ENCODE data around the gene STX10.

STX10 gene

DNA sequence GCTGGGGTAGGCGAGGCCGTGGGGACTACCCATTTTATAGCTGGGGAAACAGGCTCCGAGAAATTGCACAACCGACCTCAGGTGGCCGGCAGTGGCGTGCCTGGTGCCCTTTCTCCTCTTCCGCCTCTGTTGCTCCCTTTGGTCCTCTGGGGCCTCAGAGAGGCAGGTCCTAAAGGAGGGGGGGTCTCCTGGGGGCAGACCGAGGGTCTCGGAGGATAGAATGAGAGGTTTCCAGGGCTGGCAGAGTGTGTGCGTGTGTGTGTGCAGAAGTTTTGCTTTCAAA, 11.3 kb downstream of the STX10 start:
- no peak for DNase-seq

DNA sequence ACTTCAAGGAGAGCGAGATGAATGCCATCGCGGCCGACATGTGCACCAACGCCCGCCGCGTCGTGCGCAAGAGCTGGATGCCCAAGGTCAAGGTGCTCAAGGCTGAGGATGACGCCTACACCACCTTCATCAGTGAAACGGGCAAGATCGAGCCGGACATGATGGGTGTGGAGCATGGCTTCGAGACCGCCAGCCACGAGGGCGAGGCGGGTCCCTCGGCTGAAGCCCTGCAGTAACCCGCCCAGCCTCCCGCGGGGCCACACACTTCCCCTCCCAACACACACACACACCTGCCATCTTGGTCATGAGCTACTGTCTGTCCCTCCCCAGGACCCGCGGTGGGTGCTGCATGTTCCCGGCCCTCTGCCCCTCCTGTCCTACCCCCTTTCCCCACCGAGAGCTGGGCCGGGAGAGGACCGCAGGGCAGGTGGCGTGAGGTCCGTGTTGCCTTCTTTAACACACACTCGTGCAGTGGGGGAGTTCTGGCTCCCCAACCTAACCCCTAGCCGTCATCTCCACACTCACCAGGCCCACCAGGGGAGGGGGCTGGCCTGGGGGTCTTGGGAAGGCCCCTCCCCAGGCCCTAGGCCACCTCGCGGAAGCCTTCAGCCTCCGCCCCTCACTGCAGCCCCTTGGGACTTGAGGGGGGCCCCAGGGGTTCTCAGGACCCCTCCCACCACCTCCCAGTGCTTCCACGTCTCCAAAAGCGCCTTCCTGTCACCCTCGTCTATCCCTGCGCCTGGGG, 11.8 kb downstream of the STX10 start:
- no peak for DNase-seq

DNA sequence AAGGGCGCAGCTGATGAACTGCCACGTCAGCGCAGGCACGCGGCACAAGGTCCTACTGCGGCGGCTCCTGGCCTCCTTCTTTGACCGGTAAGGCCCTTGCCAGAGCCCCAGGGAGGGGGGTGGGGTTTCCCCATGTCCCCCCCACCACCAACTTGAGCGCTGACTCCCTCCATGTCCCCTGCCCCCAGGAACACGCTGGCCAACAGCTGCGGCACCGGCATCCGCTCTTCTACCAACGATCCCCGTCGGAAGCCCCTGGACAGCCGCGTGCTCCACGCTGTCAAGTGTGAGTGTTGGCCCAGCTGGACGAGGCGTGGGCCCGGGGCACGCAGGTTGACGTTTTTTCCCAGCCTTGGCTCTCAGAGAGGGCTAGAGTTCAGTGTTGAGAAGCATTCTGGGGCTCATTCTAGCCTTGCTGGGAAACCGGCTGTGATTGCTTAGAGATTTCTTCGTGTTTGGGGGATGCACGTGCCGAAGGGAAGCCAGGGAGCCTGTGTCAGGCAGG, 12.8 kb downstream of the STX10 start:
- no peak for DNase-seq

DNA sequence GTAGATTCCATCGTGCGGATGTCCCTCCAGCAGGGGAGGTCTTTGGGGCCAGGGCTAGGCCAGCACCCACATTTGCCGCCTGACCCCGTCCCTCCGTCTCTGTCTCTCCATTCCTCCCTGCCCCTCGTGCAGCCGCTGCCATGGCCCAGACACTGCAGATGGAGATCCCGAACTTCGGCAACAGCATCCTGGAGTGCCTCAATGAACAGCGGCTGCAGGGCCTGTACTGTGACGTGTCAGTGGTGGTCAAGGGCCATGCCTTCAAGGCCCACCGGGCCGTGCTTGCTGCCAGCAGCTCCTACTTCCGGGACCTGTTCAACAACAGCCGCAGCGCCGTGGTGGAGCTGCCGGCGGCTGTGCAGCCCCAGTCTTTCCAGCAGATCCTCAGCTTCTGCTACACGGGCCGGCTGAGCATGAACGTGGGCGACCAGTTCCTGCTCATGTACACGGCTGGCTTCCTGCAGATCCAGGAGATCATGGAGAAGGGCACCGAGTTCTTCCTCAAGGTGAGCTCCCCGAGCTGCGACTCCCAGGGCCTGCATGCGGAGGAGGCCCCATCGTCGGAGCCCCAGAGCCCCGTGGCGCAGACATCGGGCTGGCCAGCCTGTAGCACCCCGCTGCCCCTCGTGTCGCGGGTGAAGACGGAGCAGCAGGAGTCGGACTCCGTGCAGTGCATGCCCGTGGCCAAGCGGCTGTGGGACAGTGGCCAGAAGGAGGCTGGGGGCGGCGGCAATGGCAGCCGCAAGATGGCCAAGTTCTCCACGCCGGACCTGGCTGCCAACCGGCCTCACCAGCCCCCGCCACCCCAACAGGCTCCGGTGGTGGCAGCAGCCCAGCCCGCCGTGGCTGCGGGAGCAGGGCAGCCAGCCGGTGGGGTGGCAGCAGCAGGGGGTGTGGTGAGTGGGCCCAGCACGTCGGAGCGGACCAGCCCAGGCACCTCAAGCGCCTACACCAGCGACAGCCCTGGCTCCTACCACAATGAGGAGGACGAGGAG, 14.8 kb downstream of the STX10 start:
- no peak for DNase-seq

DNA sequence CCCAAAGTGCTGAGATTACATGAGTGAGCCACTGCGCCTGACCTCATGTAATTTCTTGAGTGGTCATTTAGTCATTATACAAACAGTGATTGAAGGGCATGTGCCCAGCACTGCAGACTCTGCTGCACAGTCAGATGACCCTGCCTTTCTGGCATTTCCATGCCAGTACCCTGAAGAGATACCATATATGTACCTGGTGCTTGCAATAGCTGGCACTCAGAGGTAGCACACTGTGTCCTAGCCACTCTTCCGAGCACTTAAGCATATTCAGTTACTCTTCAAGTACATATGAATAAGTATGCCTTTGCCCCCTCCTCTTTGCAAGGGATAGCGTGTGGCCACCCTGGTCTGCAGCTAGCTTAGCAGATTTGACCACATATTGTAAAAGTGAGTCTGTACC, 15.5 kb downstream of the STX10 start:
- no peak for DNase-seq

DNA sequence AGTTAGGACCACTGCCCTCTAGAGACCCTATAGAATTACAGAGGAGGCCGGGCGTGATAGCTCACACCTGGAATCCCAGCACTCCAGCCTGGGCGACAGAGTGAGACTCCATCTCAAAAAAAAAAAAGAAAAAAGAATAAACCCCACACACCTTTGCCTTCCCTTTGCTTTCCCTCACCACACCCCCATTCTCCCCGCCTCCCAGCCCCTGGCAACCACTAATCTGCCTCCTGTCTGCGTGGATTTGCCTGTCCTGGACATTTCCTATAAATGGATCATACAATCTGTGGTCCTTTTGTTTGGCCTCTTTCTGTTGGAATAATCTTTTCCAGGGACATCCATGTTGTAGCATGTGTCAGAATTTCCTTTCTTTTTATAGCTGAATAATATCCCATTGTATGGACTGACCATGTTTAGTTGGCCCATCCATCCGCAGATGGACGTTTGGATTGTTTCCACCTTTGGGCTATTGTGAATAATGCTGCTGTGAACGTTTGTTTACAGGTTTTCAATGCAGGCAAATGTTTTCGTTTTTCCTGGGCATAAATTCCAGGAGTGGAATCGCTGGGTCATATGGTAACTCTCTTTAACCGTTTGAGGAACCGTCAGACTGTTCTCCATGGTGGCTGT, 16.8 kb downstream of the STX10 start:
- no peak for DNase-seq

DNA sequence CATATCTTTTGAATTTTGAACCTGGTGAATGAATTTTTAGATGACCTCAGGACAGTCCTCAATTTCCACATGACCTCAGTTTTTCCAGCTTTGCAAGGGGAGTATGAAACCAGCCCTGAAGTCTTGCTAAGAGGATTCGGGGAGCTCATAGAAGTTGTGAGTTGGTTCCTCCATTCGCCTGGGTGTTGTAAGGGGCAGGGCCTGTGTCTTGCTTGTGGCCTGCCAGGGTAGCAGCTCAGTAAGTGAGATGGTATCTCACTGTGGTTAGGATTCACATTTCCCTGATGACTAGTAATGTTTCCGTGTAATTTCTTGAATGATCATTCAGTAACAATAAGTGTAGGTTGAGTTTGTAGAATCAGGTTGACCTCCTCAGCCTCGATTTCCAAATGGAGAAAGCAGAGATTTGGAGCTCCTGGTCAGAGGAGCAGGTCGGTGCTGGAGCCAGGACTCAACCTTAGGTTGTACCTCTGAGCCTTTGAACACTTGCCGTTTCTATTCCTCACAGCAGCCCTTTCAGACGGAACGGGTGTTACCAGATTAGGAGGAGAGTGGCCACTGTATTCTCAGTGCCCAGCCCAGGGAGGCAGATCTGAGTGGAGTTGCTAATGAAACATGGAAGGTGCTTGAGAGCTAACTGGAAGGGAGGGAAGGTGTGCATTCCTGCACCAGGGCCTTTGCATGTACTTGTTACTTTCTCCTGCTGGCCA, 17.5 kb downstream of the STX10 start:
- DNase-seq: no peak

DNA sequence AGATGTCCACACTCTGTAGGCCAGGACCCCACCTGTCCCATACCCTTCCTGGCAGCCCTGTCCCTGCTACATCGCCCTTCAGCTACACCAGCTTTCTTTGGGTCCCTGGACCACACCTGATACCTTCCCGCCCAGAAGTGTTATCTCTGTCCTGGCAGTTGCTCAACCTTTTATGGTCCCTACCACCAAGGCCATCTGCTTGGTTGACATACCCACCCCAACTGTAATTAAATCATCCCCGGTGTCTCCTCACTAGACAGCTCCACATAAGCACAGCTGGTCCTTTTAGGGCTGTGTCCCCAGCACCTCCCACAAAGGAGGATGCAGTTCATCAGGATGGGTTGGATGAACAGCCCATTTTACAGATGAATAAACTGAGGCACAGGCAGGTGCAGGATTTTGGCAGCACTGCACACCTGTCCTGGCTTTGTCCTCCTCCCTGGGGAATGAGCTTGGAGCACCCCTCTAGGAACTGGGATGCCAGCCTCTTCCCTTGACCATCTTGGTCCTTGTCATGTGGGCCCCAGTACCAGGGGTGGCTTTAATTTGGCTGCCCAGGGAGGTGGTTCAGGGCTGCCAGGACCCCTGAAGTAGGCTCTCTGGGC, 19.2 kb downstream of the STX10 start:
- no peak for DNase-seq

DNA sequence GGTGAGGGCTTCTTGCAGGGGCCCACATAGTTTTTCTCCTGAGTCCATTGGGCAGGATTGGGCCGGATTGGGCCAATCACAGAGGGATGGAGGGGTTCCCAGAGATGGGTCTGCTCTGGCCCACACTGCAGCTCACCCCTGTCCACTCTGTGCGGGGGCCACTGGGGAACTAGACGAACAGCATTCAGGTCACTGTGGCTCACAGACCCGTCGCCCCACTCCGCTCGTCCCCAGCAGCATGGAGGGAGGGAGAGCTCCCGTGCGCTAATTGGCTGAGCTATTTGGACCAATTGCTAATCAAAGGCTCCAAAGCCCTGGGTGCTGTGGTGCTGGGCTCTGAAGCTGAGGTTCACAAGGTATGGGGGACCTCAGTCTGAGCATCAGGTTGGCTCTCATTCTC, 20.8 kb downstream of the STX10 start:
- DNase-seq: no peak

DNA sequence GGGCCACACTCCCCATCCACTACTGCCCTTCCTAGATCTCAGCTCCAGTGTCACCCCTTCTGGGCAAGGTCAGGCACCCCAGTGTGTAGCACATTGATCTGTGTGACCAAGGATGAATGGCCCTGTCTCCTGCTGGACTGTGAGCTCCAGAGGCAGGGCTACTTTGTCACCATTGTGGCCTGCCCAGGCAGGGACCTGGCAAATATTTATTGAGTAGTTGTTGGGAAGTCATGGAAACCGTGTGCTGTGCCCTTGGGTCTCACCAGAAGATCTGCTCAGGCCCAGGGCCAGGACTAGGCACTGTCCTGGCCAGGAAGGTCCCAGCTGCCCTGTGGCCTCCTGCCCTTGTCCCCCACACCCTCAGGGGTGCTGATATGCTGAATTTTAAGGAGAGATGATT, 21.6 kb downstream of the STX10 start:
- no peak for DNase-seq

DNA sequence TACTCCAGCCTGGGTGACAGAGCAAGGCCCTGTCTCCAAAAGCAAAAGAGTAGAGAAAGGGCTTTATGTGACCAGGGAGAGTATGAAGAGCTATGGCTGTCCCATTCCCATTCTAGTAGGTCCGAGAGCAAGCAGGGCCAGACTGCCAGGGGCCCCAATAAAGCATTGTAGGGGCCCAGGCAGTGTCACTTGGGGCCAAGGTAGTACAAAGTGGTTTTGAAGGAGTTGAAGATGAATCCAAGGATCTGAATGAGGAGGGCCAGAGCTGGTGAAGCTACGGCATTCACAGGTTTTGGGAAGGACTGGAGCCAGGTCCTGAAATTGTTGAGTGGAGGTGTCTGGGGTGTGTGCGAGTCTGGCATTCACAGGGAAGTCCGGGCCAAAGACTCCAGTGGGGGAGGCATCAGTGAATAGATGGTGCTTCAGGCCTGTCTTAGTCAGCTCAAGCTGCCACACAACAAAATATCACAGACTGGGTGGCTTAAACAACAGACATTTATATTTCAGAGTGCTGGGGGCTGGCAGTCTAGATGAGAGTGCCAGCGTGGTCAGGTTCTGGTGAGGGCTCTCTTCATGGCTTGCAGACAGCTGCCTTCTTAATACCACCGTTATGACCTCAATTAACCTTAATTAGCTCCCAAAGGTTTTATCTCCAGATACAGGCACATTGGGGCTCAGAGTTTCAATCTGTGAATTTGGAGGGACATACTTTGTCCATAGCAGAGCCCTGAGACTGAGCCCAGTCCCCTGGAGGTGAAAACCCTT, 22.2 kb downstream of the STX10 start:
- DNase-seq: no peak

DNA sequence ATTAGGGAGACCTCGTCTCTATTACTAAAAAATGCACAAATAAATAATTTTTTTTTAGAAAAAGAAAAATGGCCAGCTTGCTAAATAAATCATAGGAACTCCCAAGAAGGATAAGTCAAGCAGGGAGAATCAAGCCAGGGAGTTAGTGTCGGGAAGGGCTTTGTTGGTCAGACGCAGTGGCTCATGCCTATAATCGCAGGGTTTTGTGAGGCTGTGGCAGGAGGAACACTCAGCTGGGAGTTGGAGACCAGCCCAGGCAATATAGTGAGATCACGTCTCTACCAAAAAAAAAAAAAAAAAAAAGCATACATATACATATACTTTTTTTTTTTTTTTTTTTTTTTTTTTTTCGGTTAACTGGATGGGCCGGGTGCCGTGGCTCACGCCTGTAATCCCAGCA, 23.1 kb downstream of the STX10 start:
- no peak for DNase-seq

DNA sequence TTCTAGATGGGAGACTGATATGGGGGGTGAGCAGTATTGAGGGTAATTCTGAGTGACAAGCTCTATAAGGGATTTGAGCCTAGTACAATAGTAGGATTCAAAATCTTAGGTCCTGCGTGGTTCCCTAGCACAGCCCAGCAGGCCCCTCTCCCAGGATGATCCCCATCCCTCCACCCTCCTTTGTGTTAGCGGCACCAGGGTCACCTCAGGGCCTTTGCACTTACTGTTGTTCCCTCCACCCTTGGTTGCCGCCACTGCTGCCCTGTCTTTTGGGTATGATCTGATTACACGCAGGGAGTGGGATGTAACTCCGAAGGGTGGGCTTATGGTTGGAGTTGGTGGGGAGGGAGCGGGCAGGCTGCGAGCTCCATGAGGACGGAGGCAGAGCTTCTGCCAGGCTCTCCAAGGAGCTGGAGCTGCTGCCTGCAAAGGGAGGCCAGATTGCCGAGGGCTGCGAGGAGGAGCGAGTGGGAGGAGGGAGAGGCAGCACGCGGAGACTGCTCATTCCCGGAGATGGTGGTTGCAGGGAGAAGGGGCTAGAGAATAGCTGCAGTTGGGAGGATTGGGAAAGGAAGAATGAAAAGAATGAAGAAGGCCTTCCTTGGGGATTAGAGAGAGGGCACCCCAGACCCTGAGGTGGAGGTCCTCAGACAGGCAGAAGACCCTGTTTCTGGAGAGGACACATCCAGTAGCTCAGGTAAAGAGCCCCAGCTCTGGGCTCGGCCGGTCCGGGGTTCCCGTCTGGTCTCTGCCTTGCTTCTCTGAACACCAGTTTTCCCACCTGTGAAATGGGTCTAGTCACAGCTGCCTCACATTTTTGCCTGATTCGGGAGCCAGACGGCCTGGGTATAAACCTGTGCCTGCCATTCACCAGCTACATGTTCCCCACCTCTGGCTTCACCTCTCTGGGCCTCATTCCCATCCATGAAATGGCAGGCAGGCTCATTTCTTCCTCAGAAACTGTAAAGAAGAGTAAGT, 26.9 kb downstream of the STX10 start:
- DNase-seq: no peak

DNA sequence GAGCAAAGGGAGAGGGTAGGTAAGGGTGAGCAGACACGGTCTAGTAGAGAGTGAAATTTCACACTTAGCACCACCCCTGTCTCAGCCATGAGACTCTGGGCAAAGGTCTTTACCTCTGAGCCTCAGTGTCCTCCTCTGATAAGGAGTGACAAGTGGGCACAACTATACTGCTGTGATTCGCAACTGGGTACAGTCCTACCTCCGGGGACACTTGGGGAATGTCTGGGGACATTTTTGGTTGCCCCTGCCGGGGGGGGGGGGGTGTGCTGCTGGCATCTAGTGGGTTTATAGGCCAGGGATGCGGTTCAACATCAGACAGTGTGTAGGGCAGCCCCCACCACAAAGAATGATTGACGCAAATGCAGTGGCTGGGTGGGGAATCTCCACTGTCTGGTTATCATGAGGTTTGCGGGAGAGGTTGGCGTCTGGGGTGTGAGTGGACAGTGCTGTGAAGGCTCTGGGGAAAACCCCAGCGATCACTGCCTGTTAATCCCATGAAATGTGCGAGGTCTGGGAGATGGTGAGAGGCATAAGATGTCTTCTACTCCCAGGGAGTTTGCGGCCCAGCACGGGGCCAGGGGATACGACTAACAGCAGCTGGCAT, 27.8 kb downstream of the STX10 start:
- no peak for DNase-seq

DNA sequence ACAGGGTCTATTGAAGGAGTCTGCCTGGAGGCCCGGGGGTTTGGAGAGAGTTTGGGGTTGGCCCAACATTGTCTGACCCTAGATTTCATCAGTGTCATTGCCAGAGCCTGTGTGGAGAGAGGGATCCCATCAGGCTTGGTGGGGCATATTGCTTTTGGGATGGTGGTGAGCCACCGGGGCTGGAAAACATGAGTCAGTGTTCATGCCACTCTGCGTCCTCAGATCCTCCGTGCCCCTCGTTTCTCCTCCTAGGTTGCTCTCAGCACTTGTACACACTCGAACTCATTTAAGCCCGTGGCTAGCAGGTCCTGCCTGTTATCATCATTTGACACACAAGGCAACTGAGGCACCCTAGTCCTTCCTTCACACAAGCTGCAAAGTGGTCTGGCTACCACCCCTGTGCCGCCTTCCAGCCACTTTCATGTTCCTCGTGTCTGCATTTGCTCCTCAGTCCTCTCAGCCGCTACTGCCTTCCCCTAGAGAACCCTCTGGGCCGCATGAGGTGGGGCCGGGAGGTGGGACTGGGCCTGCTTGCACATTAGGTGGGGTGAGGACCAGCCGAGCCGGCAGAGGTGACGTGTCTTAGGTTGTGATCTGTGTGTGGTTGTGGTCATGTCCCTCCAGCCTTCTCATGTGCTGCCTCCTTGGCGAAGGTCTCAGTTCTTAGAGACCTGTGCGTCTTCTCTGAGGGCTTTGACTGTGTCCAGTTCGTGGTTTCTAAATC, 28.5 kb downstream of the STX10 start:
- no peak for DNase-seq

DNA sequence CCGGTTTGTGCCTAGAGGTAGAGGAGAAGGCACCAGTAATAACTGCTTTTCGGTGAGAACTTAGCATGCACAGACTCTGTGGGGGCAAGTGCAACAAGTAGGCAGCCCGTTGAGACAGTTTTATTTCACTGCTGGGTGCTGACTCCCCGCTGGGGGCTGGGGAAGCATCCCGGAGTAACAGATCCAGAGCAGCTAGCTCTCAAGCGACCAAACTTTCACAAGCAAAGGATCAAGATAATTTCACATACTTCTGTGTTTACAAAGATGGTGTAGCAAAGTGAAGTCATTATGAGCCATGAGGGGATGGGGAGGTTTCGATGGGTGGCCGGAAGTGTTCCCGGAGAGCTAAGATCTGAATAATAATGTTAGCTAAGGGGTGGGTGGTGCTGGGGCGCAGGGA, 29.4 kb downstream of the STX10 start:
- DNase-seq: no peak

DNA sequence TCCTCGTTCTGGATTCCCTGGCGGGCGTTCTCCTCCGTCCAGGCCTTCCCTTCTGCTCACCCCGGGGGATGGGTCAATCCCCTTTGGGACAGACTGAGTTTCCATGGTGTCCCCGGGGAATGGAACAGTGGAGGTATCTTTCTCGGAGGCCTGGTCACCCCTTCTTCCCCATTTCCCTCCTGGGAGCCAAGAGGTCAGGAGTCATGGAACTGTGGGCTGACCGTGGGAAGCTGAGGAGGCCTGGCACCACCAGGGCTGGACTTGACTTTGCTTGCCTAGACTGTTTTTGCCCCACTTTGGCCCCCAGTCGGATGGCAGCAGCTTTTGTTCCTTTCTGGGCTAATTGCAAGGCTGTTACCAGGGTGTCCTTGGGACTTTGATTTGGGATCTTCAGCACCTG, 30.1 kb downstream of the STX10 start:
- DNase-seq: no peak

DNA sequence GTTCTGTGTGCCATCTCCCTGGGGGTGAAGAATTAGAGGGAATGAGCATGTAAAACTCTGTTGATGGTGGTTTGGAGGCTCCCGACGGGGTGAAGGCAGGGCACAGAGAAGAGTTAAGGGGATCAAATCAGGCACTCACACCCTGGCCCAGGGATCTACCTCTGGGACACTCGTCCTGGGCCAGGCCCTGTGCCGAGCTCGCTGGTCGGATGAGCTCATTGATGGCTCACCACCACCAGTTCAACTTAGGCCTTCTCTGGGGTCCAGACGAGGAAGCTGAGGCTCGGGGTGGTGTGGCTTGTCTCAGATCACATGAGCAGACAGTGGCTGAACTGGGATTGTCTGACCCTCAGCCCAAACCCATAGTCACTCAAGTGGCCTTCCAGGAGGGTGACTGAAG, 30.5 kb downstream of the STX10 start:
- DNase-seq: no peak

DNA sequence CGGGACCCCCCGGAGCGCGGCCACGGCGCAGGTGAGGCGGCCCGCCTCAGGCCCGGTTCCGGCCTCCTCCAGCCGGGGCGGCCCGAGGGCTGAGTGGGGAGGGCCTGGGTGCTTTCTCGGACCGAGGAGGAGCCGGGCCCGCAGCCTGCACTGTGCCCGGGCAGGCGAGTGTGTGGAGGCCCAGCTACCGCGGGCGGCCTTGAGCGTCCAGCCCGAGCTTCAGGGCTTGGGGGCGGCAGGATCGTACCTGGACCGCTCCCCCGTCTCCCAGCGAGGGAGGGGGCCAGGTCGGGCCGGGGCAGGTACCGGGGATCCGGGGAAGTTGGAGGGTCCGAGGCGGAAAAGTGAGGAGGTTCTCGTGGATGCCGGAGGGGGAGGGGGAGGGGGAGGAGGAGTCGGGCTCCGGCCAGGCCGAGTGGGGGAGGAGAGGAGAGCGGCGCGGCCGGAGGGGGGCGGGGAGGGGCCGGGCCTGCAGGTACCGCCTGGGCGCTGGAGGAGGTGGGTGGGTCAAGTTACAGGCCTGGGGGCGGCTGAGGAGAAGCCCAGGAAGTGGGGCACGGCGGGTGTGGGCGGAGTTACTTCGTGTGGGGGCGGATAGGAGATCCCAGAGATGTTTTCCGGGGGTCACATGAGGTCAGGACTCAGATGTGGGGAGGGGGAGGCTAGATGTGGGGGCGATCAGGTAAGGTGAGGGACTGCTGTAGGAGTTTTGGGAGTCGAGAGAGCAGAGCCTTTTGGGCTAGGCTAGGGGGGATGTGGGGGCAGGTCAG, 31.6 kb downstream of the STX10 start:
- no peak for DNase-seq
